HG02852 (cell line): ENCODE data around the gene TEAD3.

Source experiments
- ATAC-seq: cut with Tn5 transposase; IDR thresholded peaks from one replicate; pipeline ENCODE4 v1.9.1; 2021; ENCODE audit warnings: mild to moderate bottlenecking, moderate library complexity; ENCODE audit not compliant: unreplicated experiment

TEAD3 gene

DNA sequence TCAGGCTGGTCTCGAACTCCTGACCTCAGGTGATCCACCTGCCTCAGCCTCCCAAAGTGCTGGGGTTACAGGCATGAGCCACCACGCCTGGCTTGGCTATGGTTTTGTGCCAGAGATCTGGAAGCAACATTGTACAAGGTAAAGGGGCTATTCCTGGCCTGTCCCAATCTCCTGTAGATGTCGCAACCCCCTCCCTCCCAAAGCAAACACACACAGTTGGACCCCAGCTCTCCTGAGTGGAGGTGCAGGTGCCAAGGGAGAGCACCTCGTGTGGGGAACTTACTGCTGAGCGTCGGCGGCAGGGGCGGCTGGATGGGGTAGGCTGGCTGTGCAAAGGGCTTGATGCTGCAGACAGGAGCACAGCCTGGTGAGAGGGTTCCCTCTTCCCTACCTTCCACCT, 19.9 kb downstream of the TEAD3 start:
- no peak for ATAC-seq

GRCh38 chr6:35476004-35476403, 20.9 kb downstream of the TEAD3 start:
- ATAC-seq: no peak

DNA sequence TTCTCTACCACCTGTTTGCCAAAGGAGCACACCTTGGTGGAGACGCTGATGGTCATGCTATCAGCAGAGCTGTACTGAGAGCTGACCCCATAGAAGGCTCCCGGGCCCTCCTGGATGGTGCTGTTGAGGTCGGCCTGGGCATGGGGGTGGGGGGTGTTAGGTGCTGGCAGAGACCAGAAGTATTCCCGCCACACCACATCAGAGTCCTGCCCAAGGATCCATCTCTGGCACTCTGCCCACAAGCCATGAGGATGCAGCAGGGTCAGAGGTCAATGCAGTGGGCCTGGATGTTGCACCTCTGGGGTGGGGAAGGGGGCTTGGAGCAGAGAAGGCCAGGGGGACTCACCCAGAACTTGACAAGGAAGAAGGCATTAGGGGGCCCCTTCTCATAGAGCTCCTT, 21.3 kb downstream of the TEAD3 start:
- no peak for ATAC-seq

- ATAC-seq: no peak
Observed at GRCh38 chr6:35474942-35475570, 21.8 kb downstream of the TEAD3 start.

DNA sequence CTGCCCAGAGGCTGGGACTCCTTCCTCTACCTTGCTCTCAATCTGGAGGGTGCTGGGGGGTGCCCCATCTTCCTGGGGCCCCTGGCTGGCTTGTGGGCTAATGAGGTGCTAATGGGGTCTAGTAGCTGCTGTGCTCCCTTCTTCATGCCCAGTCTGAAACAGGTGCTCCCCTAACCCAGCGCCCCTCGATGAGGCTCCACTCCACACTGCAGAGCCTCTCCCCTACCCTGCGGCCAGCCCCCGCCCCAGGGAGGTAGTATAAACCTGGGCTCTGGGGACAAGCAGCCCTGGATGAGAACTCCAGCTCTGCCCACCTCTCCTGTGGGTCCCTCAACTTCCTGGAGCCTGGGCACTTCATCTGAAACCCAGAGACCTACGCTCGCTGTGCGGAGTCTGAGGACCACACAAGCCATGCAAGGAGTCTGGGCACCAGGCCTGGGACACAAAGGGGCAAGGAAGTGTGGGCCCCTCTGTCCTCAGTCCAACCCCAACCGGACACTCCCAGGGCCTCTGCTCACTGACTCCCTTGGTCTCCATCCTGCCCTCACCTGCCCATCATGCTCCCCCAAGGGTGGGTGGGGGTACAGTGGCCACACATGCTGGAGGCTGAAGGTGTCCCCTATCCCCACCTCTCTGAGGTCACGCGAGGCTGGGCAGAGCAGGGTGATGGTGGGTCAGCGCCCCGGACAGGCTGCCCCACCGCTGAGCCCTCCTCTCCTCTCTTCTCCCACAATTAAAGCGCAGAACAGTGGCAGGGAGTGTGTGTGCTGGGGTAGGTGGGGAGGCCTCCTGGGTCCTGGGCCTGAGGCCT, 22.5 kb downstream of the TEAD3 start:
- no peak for ATAC-seq

GRCh38 chr6:35473850-35474130, 23.1 kb downstream of the TEAD3 start:
- ATAC-seq: no peak

GRCh38 chr6:35473075-35473849, 23.6 kb downstream of the TEAD3 start:
- no peak for ATAC-seq

DNA sequence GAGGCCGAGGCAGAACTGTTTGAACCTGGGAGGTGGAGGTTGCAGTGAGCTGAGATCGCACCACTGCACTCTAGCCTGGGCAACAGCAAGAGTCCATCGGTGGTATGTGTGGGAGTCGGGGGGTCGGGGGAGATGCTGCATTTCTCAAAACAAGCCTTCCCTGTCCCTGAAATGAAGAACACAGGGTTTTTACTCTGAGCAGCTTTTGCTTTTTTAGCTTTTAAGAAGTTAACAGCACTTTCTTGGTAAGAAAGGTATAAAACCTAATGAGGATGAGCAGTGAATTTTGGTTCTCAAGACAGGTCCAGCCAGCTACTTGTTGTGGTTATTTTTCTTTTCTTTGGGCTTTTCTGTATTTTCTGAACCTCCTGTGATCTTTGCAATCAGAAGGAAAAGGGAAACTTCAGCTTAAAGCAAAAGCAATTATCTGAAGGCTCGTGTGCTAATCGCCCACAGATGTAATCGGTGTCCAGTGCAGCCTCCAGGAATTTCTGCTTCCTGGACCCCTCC, 25.0 kb downstream of the TEAD3 start:
- no peak for ATAC-seq

DNA sequence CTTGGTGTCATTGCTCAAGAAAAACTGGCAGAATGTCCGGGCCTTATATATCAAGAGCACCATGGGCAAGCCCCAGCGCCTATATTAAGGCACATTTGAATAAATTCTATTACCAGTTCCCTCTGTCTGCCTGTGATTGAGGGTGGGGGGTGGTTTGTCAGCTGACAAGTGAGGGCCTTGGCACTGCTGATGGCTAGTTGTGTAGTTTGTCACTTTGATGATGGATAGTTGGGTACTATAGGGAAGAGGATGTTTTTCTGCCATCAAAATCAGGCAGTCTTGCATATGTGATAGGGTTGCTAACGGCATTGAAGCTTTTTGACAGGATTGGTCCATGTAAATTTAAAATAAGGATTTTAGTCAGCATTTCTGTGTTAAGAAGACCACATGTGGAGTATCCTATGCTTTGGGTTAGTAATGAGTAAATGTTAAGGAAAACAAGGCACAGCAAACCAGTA, 26.2 kb downstream of the TEAD3 start:
- ATAC-seq: no peak

GRCh38 chr6:35469751-35470662, 26.9 kb downstream of the TEAD3 start:
- no peak for ATAC-seq

DNA sequence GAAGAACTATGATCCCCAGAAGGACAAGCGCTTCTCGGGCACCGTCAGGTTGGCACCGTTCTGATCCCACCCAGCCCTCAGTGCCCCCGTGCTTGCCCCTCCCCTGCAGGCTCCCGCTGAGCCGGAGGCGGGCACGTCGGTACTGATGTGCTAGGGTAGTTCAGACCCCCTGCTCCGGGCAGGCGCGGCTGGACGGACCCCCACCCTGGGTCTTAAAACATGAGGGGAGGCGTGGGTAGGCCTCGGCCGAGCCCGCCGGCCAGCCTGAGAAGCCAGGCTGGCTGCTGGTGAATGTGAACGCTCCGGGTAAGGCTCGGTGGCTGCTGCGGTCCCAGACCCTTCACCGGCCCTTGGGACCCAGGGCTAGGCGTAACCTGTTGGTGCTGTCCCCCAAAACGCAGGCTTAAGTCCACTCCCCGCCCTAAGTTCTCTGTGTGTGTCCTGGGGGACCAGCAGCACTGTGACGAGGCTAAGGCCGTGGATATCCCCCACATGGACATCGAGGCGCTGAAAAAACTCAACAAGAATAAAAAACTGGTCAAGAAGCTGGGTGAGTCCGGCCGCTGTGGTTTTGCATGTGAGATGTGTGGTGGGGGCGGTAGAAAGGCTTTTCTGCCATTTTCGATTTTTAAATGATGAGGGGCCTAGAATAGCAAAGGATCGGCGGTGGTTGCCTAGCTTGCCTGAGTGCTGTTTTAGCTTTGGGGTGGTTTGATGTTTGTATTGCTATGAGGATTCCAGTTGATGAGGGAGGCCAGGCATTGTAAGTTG, 27.7 kb downstream of the TEAD3 start:
- peak; percentile 10 for ATAC-seq

GRCh38 chr6:35468181-35468979, 28.5 kb downstream of the TEAD3 start, which contains the start of gene RPL10A:
Gene RPL10A (plus strand): TSS chr6:35468401. CDS start chr6:35468435, 34 bp downstream.
- ATAC-seq: peak; percentile 62

GRCh38 chr6:35465646-35466045, 31.2 kb downstream of the TEAD3 start:
- ATAC-seq: no peak

- no peak for ATAC-seq
Observed at GRCh38 chr6:35463292-35463691, 33.6 kb downstream of the TEAD3 start.

- ATAC-seq: no peak
Observed at GRCh38 chr6:35461270-35461669, 35.6 kb downstream of the TEAD3 start.

- no peak for ATAC-seq
Observed at GRCh38 chr6:35457907-35458306, 39.0 kb downstream of the TEAD3 start.

GRCh38 chr6:35454391-35455110, 42.3 kb downstream of the TEAD3 start:
- no peak for ATAC-seq

DNA sequence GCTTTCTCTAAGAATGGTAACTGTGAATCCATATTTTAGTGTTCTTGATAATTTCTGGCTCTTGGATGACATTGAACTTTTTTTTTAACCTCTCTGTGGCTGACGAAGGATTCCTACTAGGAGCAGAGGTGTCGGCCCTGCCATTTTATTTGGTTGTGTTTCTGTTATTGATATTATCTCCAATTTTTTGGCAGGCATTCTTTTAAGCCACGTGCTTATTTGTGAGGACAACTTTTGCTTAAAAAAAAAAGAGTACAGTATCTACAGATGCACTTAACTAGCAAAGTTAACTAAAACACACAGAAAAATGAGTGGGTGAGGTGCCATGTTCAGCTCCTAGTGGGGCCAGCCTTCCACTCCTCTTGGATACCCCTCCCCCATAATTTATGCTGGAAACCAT, 43.6 kb downstream of the TEAD3 start:
- no peak for ATAC-seq
